ENCODE results near the gene HOXA11.

Gene HOXA11

GRCh38 chr7:27192546-27193334 lies 7.7 kb upstream of the HOXA11 start:
- DNase-seq (ENCODE audit: low read depth in 2 of 2), result no peak

- DNase-seq (ENCODE audit: low read depth in 2 of 2), result no peak
These were observed 7.0 kb upstream of the HOXA11 start for GRCh38 chr7:27191833-27192545.

- DNase-seq (ENCODE audit: low read depth in 2 of 2), result no peak
These were observed 6.2 kb upstream of the HOXA11 start for GRCh38 chr7:27191161-27191731.

GRCh38 chr7:27189997-27190748 lies 5.1 kb upstream of the HOXA11 start:
- no peak for DNase-seq (ENCODE audit: low read depth in 2 of 2)

GRCh38 chr7:27189295-27189996 lies 4.4 kb upstream of the HOXA11 start:
- no peak for DNase-seq (ENCODE audit: low read depth in 2 of 2)

- no peak for DNase-seq (ENCODE audit: low read depth in 2 of 2)
These were observed 3.6 kb upstream of the HOXA11 start for GRCh38 chr7:27188386-27189294.

- DNase-seq (ENCODE audit: low read depth in 2 of 2), result no peak
These were observed 2.7 kb upstream of the HOXA11 start for GRCh38 chr7:27187475-27188385.

GRCh38 chr7:27186668-27187474 lies 1.8 kb upstream of the HOXA11 start:
- no peak for DNase-seq (ENCODE audit: low read depth in 2 of 2)

- DNase-seq (ENCODE audit: low read depth in 2 of 2), result no peak
These were observed 1.0 kb upstream of the HOXA11 start for GRCh38 chr7:27185854-27186667.

- DNase-seq (ENCODE audit: low read depth in 2 of 2), result no peak
These were observed 557 bp downstream of the HOXA11 start for GRCh38 chr7:27184337-27185012.

- no peak for DNase-seq (ENCODE audit: low read depth in 2 of 2)
These were observed 1.2 kb downstream of the HOXA11 start for GRCh38 chr7:27183682-27184336.

- DNase-seq (ENCODE audit: low read depth in 2 of 2), result no peak
These were observed 2.0 kb downstream of the HOXA11 start for GRCh38 chr7:27182861-27183681.

- no peak for DNase-seq (ENCODE audit: low read depth in 2 of 2)
These were observed 2.7 kb downstream of the HOXA11 start for GRCh38 chr7:27182285-27182841.

GRCh38 chr7:27181795-27182275 lies 3.2 kb downstream of the HOXA11 start:
- DNase-seq (ENCODE audit: low read depth in 2 of 2), result no peak
